22Rv1 (cell line): Measurements from ENCODE around the gene SESN2.

Experiments
- H3K27ac ChIP-seq: fragments of 450-650 bp; 2 replicates; pipeline ENCODE4 v1.5.1; 2017
- ZFX ChIP-seq: fragments of 450-650 bp; IDR thresholded peaks from 2 replicates; pipeline ENCODE4 v1.6.1; 2017; ENCODE audit warnings: antibody characterized with exemption, borderline replicate concordance
- TF ChIP-seq, protein P1 (sequence below): fragments of 450-650 bp; IDR thresholded peaks from 2 replicates; pipeline ENCODE4 v1.5.1; 2017; ENCODE audit warnings: mild to moderate bottlenecking

The SESN2 gene

DNA sequence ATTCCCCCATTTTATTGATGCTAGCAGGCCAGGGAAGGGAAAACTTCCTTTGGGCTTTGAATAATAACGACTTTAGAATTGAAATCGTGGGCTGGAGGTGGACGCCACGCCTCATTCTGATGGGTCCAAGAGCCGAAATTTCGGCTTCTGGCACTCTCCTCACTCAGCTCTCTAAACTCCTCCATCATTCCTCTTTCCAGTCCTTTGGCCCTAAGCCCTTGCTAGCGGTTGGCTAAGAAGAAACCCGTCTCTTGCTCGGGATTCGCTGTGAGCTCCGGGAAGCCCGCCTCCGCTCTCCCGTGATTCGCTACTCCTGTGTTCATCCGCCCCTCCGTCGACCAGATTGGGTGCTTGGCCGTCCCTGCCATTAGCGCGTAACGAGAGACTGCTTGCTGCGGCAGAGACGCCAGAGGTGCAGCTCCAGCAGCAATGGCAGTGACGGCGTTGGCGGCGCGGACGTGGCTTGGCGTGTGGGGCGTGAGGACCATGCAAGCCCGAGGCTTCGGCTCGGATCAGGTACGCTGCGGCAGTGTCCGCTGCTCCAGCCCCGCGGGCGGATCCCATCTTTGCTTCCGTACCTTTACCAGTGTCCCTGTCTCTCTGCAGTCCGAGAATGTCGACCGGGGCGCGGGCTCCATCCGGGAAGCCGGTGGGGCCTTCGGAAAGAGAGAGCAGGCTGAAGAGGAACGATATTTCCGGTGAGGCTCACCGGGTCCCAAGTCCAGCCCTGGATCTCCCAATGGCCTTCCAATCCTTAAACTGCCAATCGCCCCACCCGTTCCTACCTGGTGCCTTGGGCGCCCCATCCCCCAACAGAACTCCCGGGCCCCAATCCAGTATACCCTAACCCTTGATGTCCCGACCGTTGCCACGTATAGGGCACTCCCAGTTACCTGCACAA is 23.3 kb upstream of the SESN2 start, which contains the start of gene ATP5IF1:
Gene ATP5IF1, plus strand, starts transcription at position 370 of the 901 bp plus-strand sequence. Its CDS starts 60 bp downstream, at position 430.
- TF ChIP-seq ZFX: no peak
- TF ChIP-seq, protein P1, sequence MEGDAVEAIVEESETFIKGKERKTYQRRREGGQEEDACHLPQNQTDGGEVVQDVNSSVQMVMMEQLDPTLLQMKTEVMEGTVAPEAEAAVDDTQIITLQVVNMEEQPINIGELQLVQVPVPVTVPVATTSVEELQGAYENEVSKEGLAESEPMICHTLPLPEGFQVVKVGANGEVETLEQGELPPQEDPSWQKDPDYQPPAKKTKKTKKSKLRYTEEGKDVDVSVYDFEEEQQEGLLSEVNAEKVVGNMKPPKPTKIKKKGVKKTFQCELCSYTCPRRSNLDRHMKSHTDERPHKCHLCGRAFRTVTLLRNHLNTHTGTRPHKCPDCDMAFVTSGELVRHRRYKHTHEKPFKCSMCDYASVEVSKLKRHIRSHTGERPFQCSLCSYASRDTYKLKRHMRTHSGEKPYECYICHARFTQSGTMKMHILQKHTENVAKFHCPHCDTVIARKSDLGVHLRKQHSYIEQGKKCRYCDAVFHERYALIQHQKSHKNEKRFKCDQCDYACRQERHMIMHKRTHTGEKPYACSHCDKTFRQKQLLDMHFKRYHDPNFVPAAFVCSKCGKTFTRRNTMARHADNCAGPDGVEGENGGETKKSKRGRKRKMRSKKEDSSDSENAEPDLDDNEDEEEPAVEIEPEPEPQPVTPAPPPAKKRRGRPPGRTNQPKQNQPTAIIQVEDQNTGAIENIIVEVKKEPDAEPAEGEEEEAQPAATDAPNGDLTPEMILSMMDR: no peak
- H3K27ac ChIP-seq: peak within 1 kb of the TSS; percentile 87

DNA sequence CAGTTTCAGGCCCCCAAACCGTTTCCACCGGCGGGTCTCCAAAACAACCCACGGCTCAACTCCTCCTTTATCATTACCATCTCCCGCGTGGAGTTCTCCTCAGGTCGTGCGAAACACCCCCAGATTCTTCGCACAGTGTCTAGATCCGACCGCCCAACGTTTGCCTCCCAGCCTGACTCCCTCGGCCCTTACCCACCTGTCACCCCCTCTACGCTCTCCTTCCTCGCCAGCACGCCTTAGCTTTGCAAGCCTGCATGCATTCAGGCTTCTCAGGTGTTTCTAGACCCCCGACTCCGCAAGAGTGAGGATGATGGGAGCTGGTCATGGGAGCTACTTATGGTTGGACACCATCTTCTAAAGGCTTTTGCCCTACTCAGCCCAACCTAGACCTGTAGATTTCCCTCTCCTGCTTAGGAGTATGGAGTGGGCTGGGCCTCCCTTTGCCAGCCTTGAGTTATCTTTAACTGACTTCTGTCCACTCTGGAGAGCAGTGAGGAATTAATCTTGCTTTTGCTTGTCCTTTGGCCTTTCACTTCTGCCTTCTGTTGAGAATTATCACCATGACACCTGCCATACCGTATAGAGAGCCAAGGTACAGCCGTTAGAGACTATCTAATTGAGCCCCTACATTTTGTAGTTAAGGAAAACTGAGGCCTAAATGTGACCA is 22.5 kb upstream of the SESN2 start:
- TF ChIP-seq, protein P1: no peak
- TF ChIP-seq ZFX: no peak
- peak overlapping the region; percentile 87 for H3K27ac ChIP-seq

DNA sequence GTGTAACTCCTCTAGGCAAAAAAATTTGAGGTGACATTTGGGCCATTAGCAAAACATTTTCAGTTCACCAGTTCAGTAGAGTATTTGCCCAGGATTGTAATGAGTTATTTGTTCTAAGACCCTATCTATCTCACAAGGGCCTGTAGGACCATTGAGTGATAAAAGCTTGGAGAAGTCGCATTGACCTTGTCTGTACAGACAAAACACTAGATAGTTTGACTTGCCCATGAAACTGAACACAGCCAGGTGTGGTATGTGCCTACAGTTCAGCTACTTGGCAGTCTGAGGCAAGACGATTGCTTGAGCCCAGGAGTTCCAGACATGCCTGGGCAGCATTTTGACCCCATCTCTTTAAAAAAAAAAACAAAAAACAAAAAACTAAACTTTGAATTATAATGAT is 20.3 kb upstream of the SESN2 start:
- H3K27ac ChIP-seq: peak overlapping the region; percentile 87; the same call in 1 of the 2 replicates
- TF ChIP-seq ZFX: no peak
- TF ChIP-seq, protein P1: no peak

DNA sequence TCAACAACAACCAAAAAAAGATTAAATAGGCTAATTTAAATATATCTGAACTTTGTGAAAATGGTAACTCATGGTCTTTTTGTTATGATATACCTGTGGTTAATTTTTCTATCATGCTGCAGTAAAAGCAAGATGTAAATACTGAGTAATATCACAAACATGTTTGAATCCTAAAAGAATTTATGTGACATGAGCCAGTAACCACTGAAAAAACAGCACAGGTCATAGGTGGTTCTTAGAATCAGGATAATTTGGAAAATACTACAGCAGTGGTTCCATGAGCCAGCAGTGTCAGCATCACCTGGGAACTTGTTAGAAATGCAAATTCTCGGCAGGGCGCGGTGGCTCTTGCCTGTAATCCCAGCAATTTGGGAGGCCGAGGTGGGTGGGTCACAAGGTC is 19.3 kb upstream of the SESN2 start:
- H3K27ac ChIP-seq: 0 out of 2 replicates have a peak overlapping the region, but pooled peaks have one; percentile 87
- TF ChIP-seq ZFX: no peak
- TF ChIP-seq, protein P1: no peak

DNA sequence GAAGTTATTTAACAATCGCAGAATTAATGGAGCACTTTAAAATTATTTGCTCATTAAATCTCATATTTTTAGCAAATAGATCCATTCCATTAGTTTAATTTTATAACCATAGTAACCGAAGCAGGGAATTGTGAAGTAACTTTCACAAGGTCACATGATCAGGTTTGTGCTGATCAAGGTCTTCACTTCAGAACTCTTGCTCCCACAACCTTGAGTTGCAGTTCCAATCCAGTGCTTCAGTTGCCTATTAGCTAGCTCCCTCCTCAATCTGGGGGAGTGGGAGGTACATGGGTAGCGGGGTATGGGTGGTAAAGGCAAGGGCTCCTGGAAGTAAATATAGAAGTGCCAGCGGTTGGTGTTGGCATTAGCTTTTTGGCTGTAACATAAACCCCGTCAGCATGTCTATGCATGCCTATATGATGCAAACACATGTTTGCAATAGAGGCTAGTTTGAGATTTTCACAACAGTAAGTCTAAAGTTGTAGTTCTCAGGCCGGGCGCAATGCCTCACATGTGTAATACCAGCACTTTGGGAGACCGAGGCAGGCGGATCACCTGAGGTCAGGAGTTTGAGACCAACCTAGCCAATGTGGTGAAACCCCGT is 17.6 kb upstream of the SESN2 start:
- TF ChIP-seq, protein P1: no peak
- TF ChIP-seq ZFX: no peak
- no peak overlapping the region for H3K27ac ChIP-seq

DNA sequence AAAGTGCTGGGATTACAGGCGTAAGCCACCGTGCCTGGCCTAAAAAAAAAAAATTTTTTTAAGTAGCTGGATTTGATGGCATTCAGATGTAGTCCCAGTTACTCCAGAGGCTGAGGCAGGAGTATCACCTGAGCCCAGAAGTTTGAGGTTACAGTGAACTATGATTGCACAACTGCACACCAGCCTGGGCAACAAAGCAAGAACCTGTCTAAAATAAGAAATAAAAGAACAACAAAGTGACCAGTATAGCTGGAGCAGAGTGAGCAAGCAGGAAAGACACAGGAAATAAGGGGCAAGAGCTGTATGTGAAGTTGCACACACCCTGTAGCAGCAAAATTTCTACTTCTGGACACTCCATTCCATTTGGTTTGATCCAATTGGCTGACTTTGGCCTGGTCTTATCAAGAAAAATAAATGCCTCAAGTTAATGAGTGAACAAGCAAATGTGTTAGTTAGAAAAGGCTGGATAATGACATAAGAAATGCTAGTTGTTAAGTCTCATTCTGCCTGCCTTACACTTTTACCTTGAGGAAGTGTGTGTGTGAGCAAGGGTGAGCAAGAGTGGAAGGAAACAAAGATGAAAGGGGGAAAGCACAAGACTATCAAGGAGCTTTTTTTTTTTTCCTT is 15.5 kb upstream of the SESN2 start:
- TF ChIP-seq ZFX: no peak
- TF ChIP-seq, protein P1: no peak
- H3K27ac ChIP-seq: no peak overlapping the region
